Activated T-helper 1 cell treated with Interleukin-2 at 50 U/mL for 16 hours (primary cell): ENCODE data around the gene HOXD4.

Experiments
- DNase-seq: peaks from one replicate; pipeline ENCODE4 v3.0.0-alpha.2; 2020; ENCODE audit warnings: low read depth

The HOXD4 gene

DNA sequence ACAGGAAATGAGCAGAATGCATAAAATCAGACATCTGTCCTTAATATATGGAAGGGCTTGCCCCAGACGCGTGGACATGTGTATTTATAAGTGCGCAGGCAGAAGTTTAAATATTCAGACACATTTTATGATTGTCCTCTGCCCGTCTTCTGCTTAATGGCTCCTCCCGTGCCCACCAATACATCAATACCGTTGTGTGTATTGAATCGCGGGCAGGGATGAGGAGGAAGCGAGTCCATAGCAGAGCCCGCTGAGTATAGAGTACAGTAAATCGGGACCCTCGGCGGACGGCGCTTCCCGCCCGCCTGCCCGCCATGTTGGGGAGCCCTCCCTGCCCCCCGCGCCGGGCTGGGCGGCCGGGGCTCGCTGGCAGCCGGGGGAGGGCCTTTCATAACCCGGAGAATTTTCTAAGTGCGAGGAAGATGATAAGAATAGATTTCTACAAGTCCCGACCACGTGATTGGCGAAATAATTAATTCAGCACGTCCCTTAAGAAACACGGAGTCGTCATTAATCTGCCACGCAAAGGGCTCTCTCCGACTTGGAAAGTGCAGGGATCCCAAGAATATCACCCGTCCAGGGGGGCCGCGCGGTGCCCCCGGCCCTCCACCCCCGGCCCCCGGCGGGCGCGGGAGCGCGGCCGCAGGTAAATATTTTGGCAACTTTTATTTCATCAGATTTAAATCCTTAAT is 5.6 kb downstream of the HOXD4 start, which contains the start of gene HOXD3:
HOXD3 (plus strand) TSS at position 501 of the 692 bp plus-strand sequence. CDS start 11,808 bp downstream, outside the sequence.
- DNase-seq: no peak

DNA sequence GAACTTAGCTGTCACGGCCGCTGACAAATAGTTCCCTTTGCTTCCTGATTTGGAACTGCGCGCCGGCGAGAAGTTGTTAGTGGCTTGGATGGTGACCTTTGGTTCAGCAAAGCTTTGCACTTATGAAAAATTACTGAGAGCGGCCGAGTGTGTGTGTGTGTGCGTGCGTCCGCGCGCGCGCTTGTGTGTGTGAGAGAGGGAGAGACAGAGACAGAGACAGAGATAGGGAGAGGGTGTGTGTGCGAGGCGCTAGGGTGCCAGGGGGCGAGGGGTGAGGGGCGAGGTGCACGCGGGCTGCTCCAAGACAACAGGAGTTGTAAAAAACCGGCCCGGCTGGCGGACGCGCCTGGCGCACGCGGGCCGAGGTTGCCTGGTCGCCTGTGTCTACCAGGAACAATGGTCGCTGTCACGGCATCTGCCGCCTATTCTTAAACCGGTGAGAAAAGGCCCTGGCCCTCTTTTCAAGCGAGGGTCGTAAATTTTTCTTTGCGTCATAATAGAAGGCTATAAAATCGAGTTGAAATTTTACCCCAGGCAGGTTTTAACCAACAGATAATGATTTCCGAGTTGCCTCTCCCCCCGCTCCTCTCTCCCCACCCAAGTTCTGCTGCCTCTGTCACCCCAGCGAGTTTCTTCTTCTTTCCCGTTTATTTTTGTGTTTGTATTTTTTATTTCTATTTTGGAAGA is 6.3 kb downstream of the HOXD4 start:
- no peak for DNase-seq

DNA sequence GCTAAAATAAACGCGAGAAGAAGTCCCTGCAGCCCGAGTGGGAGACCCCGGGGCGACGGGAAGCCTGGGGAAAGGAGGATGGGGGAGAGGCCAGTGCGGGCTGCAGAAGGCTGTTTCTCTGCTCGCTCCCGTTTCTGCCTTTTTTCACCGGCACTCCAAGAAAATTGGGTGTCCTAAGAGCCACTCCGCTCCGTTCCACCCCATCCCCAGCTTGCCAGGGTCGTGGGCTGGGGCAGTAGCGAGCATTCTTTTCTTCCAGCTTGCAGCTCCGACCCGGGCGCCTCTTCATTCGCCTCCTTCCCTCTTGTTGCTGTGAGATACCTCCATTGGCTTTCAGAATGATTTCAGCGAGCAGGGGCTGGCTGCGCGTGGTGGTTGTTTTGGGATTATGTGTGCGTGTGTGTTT is 6.8 kb downstream of the HOXD4 start:
- no peak for DNase-seq

DNA sequence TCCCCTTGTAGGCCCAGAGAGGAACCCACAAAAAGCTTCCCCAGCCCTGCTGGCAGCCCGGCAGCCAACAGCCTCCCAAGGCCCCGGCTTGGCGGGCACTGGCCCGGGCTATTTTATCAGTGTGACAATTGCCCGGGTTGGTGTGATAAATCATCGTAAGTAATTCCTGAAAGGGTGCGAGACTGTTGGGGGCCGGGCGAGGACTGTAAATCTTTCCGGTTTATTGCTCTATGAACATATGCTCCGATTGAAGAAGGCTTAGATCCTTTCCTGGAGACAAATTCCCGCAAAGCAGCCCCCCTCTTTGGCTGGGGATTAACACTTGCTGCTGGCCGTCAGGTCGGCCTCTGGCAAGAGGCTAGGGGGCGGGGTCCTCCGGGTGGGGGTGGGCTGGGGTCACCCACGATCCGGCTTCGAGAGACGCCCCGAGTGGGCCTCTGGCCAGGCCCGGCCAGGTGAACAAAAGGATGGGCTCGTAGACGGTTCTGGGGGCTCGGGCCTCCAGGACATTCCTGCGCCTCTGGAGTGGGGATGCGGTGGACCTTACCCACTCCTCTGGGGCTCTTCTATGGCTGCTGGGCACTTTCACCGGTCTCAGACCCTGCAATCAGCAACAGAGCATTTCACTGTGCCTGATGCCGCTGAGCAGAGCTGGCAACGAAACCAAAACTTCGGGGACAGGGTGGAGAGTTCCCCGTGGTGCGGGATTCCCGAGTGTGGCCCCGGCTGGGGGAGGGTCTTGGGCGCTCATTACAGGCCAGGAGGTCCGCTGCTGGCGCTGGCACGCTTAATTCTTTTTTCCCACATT is 7.7 kb downstream of the HOXD4 start:
- DNase-seq: no peak

DNA sequence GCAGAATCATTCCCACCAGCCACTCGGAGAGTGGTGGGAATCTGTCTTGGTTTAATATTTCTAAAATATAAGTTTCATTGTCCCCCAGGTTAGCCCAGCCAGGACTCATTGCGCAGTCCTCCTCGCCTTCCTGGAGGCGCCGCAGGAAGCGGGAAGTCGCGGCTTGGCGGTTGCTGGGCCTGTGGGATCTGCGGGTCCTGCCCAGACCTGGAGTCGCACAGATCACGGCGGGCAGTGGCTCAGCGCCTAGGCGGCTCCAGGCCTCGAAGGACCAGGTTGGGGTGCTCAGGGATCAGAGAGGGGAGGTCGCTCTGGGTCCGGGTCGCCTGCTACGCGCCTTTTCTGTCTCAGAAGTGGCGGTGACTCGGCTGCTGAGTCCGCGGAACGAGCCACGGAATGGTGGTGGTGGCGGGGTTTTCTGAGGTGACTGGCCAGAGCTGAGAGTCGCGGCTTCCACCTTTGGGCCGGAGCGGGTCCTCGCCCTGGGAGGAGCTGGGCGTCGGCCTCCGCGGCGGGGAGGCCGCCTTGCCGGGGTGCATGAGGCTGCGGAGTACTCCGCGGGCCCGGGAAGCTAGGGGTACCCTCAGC is 8.4 kb downstream of the HOXD4 start:
- no peak for DNase-seq

DNA sequence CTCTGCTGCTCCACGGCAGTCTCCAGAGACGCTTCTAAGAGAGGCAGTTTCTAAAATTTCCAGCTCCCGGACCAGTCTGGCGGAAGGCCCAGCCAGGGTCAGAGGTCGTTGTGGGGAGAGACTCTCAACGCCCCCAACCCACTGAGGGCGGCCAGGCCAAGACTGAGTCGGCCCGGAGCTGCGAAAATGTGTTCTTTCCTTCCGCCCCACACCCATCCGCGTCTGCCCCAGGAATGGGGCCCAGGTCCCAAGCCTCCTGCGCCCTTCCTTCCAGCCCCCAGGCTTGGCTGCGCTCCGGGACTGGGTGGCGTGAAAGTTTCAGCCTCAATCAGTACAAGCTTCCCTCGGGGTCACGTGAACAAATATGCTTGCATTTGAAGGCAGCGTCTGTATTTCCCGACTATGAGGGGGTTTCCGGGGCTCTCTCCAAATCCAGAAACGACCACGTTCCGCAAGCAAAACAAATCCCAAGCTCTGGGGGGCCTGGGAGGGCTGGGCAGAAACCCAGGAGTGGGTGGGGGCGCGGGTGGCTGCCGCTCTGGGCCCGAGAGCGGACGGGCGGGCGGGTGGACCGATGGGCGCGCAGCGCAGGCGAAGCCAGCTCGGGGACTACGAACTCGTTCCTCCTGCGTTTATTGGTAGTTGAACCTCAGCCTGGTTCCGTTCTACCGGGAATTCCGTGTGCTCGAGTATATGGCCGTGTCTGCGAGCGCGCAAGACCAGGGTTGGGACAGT is 9.1 kb downstream of the HOXD4 start:
- DNase-seq: no peak

DNA sequence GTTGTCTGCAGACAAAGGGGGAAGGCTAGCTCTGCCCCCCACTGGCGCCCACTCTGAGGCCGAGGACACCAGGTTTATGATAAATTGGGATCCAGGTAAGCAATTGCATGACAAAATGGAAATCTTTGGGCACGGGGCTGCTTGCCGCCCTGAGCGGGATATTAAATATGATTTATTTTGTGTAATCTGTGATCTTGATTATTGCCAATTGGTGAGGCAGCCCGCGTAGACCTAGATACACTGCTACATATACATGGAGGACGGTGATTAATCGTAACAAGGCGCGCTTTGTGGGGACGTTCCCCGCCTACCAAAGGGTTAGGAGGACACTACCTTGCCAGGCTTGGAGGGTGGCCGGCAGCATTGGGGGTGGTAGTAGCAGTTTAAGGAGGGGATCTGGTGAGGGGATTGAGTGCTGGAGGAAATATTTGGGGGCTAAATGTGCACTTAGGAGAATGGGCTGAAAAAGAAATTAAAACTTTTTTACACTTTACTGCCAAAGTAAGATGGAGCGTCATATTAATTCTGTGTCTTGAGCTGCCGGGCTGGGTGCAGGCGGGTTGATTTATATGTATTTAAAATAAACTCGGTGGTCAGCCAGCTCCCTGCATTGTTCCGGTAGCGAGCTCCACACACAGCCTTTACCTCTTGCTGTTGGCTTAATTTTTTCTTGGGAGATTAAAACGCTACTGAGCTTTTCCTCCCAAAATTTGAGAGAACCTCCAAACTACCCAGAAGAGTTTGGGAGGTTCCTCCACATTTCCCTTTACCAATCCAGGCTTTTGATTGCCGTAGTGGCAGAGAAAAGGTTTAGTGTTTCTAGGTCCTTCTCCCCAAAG is 9.9 kb downstream of the HOXD4 start:
- no peak for DNase-seq

DNA sequence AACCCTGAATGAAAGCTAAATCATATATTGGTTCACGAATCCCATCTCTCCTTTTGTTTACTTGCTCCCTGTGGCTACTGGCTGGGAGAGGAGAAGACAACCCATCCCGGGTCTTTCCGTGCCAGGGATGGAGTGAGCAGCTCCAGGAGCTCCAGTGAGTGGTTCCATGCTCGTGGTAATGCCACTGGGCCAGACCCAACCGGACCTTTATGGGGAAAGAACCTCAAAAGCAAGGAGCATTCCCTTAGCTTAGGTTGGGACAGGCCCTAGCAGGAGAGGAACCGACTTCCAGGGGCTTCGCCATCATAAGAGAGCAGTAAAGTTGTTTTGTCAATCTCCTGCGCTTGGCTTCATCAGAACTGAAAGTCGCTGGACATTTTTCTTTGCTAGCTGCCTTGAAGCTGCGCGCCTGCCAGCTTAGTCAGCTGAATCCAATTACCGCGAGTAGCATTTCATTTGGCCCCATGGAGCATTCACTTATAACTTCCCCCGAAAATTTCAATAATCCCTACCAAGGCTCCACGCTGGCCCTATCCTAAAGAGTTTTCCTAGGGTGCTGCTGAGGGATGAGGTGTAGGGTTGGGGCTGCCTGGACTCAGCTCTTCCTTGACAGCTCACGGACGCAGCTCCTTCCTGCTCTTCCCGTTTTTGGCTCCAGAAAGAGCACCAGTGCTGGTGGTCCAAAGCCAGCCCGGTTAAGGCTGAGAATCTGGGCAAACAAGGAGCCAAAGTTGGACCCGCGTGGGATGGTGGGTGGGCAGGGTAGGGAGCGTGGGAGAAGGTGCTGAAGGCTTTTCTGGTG is 10.7 kb downstream of the HOXD4 start:
- DNase-seq: no peak

DNA sequence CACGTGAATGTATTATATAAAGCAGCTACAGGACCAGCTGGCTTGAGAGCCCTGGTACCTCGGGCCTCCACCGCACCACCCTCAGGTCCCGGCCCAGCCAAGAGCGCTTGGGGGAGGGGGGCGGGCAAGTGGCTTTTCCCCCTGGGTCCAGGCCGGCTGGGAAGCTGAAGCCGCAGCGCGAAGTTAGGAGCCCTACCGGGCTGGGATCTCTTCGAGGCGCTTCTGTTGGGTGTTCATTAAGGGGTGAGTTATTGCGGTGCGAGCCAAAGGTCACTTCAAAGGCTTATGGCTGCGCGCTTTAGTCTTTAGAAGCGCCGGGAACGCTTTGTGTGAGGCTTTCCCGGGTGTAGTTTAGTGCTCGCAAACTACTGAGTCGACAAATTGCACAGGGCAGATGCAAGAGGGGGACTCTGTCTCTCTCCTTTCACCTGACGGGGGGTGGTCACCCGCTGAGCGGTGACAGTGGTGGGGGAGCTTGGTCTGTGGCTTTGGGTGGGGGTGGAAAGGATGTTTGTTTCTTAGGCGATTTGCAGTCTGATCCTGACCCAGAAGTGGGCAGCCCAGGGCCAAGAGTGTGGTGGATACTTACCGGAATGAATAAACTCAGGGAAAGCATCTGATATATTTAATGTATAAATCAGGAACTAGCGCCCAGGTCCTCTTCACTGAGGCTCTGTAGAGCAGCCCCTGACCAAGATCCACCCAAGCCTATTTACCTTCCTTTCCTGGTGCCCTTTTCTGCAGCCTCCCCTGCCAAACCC is 11.7 kb downstream of the HOXD4 start:
- DNase-seq: no peak

DNA sequence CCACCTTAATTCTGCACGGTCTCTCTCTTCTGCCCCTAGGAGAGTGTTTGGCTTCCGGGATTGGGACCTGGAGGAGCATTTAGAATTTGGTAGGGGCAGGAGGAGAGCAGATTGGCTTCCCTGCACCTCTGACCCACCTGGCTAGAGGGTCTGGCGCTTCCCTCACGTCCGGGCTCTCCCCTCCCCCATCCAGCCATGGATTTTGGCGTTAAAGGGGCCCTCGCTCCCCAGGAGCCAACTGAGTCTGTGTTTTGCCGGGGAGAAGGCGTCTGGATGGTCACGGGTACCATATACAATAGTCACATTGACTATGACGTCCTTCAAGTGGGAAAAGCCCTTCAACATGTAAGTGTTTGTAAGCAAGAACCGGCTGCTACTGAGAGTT is 12.3 kb downstream of the HOXD4 start:
- no peak for DNase-seq

DNA sequence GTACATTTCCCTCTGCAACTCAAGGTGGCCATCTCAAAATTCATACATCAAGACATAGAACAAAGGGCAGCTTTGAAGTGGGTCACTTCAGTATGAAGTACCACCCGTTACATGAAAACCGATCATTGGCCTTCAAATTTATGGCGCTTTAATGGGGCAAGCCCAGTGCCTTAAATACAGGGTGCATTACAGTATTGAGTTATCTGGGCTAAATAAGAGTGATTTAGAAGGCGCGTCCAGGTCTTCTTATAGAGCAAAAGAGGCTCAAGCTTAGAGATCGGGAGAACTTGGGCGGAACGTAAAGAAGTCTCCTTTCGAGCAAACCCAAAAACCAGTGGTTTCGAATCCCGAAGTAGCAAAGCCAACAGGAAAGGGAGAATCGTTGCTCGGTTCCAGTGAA is 12.9 kb downstream of the HOXD4 start:
- no peak for DNase-seq

DNA sequence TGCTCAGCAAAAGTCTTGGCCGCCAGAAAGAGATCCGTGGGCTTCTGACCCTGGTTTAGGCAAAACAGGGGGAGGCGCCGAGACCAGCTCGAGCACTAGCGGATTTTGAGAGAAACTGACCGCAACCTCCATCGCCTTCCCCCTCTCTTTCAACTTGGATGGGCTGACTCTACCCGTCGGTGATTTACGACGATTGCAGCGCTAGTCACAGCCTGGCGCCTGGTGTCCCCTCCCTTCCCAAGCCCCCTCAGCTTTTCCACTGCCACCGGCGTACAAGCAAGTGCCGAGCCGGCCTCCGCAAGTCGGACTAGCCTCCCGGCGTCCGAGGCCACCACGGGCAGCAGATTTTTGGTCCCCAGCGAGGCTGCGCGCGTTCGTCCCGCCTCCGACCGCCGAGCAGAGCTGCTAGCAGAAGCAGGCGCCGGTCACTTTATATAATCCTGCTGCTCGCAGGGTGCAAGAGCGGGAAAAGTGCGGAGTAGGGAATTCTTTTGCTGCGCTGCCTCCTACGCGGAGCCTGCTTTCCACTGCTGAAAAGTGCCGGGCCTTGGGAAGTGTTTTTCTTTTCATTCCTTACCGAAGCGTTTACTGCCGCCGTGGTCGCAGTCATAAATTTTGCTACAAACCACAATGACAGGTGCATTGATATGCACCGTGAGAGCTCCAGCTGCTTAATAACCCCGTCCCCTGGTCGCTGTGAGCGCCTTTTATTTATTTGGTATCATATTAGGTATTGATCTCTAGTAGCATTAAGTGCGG is 13.4 kb downstream of the HOXD4 start:
- no peak for DNase-seq

DNA sequence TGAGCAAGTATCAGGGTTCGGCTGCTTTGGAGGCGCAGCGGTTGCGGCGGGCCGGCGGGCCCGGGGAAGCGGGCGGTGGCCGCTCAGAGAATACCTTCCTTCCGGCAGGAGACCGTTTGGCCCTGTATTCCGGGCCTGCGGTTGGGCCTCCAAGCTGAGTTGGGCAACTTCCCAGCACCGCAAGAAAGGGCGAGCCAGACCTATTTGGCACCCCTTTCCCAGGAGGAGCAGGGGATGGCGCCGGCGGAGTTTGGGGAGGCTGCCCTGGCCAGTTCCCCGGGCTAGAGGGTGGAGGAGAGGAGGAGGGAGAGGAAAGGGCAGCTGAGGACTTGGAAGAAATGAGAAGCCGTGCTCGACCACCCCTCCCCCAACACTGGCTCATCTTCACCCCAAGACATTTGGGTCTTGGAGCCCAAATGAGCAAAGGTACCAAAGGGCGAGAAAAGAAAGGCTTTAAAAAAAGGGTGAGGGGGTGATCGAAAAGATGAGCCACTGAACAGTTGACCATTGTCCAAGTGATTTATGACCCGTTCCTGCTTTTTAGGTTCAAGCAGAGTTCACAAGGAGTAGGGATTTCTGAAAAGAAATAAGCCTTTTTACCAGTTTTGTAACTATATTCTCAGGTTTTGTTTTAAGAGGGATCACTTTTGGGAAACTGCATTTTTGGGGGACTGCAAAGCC is 14.2 kb downstream of the HOXD4 start:
- DNase-seq: no peak

DNA sequence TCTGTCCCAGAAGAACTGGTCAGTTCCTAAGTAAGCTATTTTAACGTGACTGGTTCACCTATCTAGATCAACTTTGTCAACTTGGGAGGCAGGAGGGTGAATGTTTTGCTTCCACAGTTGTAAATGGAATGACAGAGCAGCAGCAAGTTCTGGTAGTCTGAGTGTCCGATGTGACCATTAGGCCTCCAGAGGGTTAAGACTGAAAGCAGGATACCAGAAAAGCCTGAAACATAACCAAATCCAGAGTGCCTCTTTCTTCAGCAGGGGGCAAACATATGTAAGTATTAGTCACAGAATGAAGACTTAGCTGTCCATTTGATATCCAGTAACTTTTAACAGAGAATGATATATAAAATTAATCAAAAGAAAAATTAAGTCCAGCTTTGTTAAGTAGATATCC is 14.9 kb downstream of the HOXD4 start:
- no peak for DNase-seq

DNA sequence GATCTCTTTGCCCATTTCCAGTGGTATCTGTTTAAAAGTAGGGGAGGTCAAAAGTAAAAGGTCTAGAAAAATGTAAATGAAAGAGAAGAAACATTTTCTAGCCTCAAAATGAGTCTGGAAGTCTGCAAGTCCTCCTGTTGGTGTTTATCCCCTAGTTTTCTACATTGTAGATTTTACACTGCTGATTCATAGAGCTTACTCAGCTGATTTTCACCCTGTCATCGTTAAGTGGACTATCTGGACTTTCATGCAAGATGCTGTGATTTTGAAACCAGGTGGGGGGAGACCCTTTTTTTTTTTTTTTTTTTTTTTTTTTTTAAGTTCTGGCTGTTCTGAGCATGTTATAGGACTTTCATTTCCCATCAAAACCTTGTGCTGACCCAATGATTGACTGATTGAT is 16.0 kb downstream of the HOXD4 start:
- no peak for DNase-seq

DNA sequence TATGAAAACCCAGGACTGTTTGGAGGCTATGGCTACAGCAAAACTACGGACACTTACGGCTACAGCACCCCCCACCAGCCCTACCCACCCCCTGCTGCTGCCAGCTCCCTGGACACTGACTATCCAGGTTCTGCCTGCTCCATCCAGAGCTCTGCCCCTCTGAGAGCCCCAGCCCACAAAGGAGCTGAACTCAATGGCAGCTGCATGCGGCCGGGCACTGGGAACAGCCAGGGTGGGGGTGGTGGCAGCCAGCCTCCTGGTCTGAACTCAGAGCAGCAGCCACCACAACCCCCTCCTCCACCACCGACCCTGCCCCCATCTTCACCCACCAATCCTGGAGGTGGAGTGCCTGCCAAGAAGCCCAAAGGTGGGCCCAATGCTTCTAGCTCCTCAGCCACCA is 17.8 kb downstream of the HOXD4 start:
- DNase-seq: no peak

DNA sequence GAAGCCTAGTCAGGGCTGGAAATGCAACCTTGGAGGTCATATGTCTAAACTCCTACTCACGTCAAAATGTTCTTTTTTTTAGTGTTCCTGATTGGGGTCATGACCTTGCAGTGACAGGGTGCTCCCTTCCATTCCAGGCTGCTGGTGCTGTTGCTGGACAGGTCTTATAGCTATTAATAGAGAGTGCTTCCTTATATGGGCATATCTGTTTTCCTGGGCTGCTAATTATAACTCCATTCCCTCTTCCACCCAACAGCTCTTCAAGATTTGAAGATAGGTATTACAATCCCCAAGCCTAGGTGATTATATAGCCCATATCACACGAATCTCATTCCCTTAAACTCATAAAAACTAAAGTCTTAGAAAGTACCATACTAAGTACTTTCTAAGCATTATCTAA is 18.4 kb downstream of the HOXD4 start:
- DNase-seq: no peak
